Suprapubic skin (tissue), 4 donors: Measurements from ENCODE around the gene RPS10. TPM values are rescaled to one million over a fixed set of nuclear protein-coding genes. Genes with fewer than 3 reads are reported as not detected.
A peak's percentile ranks its signal among the peaks of the same experiment; 100 is the strongest.

ENCODE experiments used
- DNase-seq, 2 donors: peaks; one replicate each; pipeline ENCODE4 v3.0.0-alpha.2; 2019; ENCODE audit warnings: low spot score in 2 of 2
- H3K27ac ChIP-seq: fragments of 200-600 bp; sonication (generic); one replicate; pipeline ENCODE4 v1.5.1; 2019
- H3K27me3 ChIP-seq: fragments of 200-600 bp; sonication (generic); one replicate; pipeline ENCODE4 v1.5.1; 2019
- H3K36me3 ChIP-seq: fragments of 200-600 bp; sonication (generic); one replicate; pipeline ENCODE4 v1.5.1; 2019
- H3K4me1 ChIP-seq: fragments of 200-600 bp; sonication (generic); one replicate; pipeline ENCODE4 v1.5.1; 2019
- H3K4me3 ChIP-seq: fragments of 200-600 bp; sonication (generic); one replicate; pipeline ENCODE4 v1.5.1; 2019; ENCODE audit warnings: mild to moderate bottlenecking
- H3K9me3 ChIP-seq: fragments of 200-600 bp; sonication (generic); one replicate; pipeline ENCODE4 v1.5.1; 2019
- EP300 ChIP-seq: sonication (generic); formaldehyde crosslinking; IDR thresholded peaks from one replicate; pipeline ENCODE4 v1.6.1; 2017; ENCODE audit warnings: antibody characterized with exemption
- POLR2A ChIP-seq, 2 donors: fragments of 450-650 bp; IDR thresholded peaks; one replicate each; pipeline ENCODE4 v1.6.1; 2017; ENCODE audit warnings: antibody characterized with exemption in 2 of 2, mild to moderate bottlenecking in 2 of 2, moderate library complexity in 2 of 2
- POLR2AphosphoS5 ChIP-seq, 3 donors: sonication (generic); formaldehyde crosslinking; IDR thresholded peaks; one replicate each; pipeline ENCODE4 v1.6.1; 2017; ENCODE audit warnings: antibody characterized with exemption in 3 of 3
- WGBS: methylation state at CpG from one replicate; pipeline ENCODE4 v1.1.5; 2018; 5-methylcytosine and 5-hydroxymethylcytosine counted together
- total RNA-seq, 4 donors: library from RNA; depleted of rRNA; stranded (reverse); fragments of >200 nt; gene quantifications; one replicate each; pipeline ENCODE4 v1.1.0, GENCODE V29; 2016
- TF ChIP-seq, protein P1 (sequence below), 2 donors: fragments of 200-600 bp in 1 of 2; fragments of 450-650 bp in 1 of 2; sonication (generic) in 1 of 2; IDR thresholded peaks; one replicate each; pipeline ENCODE4 v1.5.1; 2016 to 2019; ENCODE audit warnings: antibody characterized with exemption in 2 of 2, mild to moderate bottlenecking in 1 of 2, moderate library complexity in 1 of 2

Gene RPS10
- total RNA-seq, result 1,000 to 10,000 TPM; 1,674 to 3,777 (median 3,332) TPM

DNA sequence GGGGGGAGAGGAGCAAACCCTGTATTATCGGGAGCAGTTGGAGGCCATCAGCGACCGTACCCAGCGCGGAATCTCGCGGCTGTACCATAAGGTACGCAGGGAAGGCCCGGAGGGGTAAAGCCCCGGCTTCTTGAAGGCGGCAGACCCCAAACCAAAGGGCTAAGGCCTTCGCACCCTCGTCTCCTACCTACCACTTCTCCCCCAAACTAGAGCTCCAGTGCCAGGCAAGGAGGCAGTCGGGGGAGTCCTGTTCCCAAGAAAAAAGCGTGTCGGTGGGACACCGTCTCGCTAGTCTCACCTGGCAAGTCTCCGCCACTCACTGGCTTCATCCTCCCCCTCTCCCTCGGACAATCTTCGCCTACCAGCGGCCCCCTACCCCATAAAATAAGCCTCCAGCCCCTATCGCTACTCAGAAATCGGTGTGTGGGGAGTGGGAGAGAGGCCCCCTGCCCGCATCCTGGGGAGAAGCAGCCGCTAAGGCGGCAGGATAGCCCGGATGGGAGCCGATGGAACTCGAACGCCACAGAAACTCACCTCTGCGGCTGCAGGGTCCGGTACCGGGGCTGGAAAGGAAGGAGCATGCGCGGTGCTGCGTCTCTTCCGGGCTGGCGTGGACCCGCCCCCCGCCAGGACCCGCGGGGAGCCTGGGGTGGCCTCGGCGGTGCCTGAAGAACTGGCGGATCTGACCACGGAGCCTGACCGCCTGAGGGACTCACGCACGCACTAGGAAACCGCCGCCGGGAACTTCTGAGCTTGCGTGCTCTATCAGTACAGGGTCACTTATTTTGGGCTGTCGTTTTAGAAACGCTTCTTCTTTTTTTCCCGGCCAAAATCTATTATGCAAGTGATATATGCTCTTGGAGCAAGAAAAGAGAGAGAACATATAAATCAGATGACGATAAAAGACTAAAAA, at the start of gene RPS10:
Gene RPS10 (minus strand): TSS at position 572 of the 913 bp plus-strand sequence. CDS start 848 bp downstream, outside the sequence.
- TF ChIP-seq, protein P1, sequence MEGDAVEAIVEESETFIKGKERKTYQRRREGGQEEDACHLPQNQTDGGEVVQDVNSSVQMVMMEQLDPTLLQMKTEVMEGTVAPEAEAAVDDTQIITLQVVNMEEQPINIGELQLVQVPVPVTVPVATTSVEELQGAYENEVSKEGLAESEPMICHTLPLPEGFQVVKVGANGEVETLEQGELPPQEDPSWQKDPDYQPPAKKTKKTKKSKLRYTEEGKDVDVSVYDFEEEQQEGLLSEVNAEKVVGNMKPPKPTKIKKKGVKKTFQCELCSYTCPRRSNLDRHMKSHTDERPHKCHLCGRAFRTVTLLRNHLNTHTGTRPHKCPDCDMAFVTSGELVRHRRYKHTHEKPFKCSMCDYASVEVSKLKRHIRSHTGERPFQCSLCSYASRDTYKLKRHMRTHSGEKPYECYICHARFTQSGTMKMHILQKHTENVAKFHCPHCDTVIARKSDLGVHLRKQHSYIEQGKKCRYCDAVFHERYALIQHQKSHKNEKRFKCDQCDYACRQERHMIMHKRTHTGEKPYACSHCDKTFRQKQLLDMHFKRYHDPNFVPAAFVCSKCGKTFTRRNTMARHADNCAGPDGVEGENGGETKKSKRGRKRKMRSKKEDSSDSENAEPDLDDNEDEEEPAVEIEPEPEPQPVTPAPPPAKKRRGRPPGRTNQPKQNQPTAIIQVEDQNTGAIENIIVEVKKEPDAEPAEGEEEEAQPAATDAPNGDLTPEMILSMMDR (IDR thresholded peaks at IDR 0.05), result no peak
- TF ChIP-seq EP300 (no peak), POLR2AphosphoS5 (IDR thresholded peaks at IDR 0.05) (peak in 2 of 3 donors; percentile 41 to 46), POLR2A (IDR thresholded peaks at IDR 0.05) (peak; percentile 73 to 75)

DNA sequence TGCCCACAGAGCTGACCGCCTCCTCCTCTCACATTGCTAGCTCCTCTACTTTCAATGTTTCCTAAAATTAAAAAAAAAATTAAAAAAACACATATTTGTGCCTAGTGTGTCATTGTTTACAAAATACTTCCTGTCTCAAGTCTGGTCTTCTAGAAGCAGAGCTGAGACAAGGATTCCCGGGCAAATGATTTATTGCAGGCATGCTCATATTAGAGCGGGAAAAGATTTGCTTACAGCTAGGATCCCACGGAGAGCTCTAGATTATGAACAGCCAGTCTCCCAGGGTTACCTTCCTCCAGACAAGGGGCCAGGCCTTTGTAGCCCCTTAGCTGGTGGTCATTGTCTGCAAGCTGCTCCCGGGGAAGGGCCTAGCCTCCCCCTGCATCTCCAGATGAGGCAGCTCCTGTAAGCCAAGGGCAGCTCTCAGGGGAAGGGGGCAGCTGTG, 49.4 kb upstream of the RPS10 start:
- WGBS, result 54% methylated on average over 4 of the region's 5 CpGs
- no peaks in the 10 kb centered on the region for H3K9me3 ChIP-seq
- TF ChIP-seq, protein P1 (IDR thresholded peaks at IDR 0.05), result no peak
- TF ChIP-seq POLR2AphosphoS5 (IDR thresholded peaks at IDR 0.05) (no peak), POLR2A (IDR thresholded peaks at IDR 0.05) (no peak), EP300 (no peak)
- no peaks in the 10 kb centered on the region for H3K4me1 ChIP-seq
- no peak for DNase-seq
- no peaks in the 10 kb centered on the region for H3K27me3 ChIP-seq
- no peak overlapping the region for H3K27ac ChIP-seq
- H3K36me3 ChIP-seq, result no peaks in the 10 kb centered on the region
- no peak overlapping the region for H3K4me3 ChIP-seq

More for the DNA sequence above, at the start of gene RPS10:
- Histone ChIP-seq H3K4me3 (peak within 1 kb of the TSS; percentile 83), H3K9me3 (no peaks in the 10 kb centered on the region), H3K36me3 (peaks cover 37% of the 10 kb centered on the region), H3K27ac (peak within 1 kb of the TSS; percentile 92), H3K4me1 (peaks cover 14% of the 10 kb centered on the region), H3K27me3 (no peaks in the 10 kb centered on the region)
- under 1% methylated on average over 25 of the region's 58 CpGs for WGBS
- DNase-seq, result peak; percentile 93 to 95

DNA sequence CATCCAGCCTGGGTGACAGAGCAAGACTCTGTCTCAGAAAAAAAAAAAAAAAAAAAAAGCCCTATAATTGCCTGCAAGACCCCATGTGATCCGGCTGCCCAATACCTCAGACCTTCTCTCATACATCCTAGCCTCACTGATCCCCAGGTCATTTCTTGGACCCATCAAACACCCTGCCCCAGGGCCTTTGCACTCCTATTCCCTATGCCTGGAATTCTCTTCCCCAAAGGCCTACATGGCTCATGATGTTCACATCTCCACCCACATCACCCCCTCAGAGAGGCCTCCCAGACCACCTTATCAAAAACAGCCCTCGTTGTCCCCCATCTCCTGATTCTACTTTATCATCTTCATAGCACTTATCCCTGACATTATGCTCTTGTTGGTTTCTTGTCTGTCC, 48.9 kb upstream of the RPS10 start:
- WGBS, result 82% methylated on average over 2 of the region's 2 CpGs

DNA sequence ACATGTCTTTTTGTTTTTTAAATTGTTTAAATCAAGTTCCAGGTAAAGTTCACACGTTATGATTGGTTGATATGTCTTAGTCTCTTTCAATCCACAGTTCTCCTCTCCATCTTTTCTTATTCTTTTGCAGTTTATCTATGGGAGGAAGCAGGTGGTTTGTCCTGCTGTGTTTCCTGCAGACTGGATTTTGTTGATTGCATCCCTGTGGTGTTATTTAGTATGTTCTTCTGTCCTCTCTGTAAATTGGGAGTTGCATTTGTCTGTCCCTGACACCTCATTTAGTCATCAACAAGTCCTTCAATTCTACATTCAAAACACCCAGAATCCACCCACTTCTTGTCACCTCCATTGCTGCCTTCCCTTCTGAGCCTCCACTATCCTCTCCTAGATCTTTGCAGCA, 48.1 kb upstream of the RPS10 start:
- Histone ChIP-seq H3K27ac (no peak overlapping the region), H3K4me1 (no peaks in the 10 kb centered on the region), H3K36me3 (no peaks in the 10 kb centered on the region), H3K27me3 (no peaks in the 10 kb centered on the region), H3K4me3 (no peak overlapping the region), H3K9me3 (no peaks in the 10 kb centered on the region)
- WGBS, result 88% methylated on average over 1 of the region's 1 CpG
- no peak for DNase-seq
- no peak for TF ChIP-seq POLR2A (IDR thresholded peaks at IDR 0.05)
- TF ChIP-seq POLR2AphosphoS5 (IDR thresholded peaks at IDR 0.05), result no peak
- TF ChIP-seq EP300, result no peak
- TF ChIP-seq, protein P1 (IDR thresholded peaks at IDR 0.05), result no peak

More for the DNA sequence above, 48.9 kb upstream of the RPS10 start:
- no peak overlapping the region for H3K27ac ChIP-seq
- no peaks in the 10 kb centered on the region for H3K27me3 ChIP-seq
- H3K4me1 ChIP-seq, result no peaks in the 10 kb centered on the region
- TF ChIP-seq EP300 (no peak), POLR2A (IDR thresholded peaks at IDR 0.05) (no peak), POLR2AphosphoS5 (IDR thresholded peaks at IDR 0.05) (no peak)
- TF ChIP-seq, protein P1 (IDR thresholded peaks at IDR 0.05), result no peak
- no peaks in the 10 kb centered on the region for H3K36me3 ChIP-seq
- no peak for DNase-seq
- H3K9me3 ChIP-seq, result no peaks in the 10 kb centered on the region
- H3K4me3 ChIP-seq, result no peak overlapping the region

DNA sequence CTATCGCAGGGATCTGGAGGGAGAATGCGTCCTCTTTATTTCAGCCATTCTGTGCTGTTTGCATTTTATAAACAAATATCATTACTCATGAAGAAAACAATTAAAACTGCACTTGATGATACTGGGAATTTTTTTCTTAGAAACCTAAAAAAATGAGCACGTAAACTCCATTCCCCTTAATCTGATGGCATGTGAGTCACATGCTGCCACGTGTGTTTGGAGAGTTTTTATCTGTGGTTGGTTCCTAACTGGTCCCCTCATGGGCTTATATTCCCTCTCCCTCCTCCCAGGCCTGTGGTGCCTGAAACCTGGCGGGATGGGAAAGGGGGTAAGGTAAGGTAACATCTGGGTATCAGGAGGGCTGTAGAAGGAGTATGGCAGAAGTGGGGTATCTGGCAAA, 46.6 kb upstream of the RPS10 start:
- DNase-seq, result no peak
- Histone ChIP-seq H3K4me1 (no peaks in the 10 kb centered on the region), H3K27me3 (no peaks in the 10 kb centered on the region), H3K27ac (no peak overlapping the region), H3K9me3 (no peaks in the 10 kb centered on the region), H3K4me3 (no peak overlapping the region), H3K36me3 (no peaks in the 10 kb centered on the region)
- TF ChIP-seq, protein P1 (IDR thresholded peaks at IDR 0.05), result no peak
- TF ChIP-seq POLR2AphosphoS5 (IDR thresholded peaks at IDR 0.05), result no peak
- no peak for TF ChIP-seq POLR2A (IDR thresholded peaks at IDR 0.05)
- no peak for TF ChIP-seq EP300
- 85% methylated on average over 5 of the region's 5 CpGs for WGBS
